Neural cell (in vitro differentiated cells): ENCODE data around the gene SCYGR6. TPM values are rescaled to one million over a fixed set of nuclear protein-coding genes. Genes with fewer than 3 reads are reported as not detected.

ENCODE experiments used
- H2AFZ ChIP-seq: fragments of 200-600, 300-800 bp; sonication (generic), shearing (Covaris generic); 2 replicates; pipeline ENCODE4 v1.6.0; 2014; ENCODE audit warnings: low read depth, mild to moderate bottlenecking, antibody characterized with exemption, low read length, moderate library complexity
- H3F3A ChIP-seq: fragments of 200-600 bp; shearing (Covaris generic); 2 replicates; pipeline ENCODE4 v1.6.1; 2016; ENCODE audit warnings: mild to moderate bottlenecking, moderate library complexity, mixed read lengths, antibody characterized with exemption, low read length; ENCODE audit not compliant: insufficient read depth, poor library complexity, severe bottlenecking
- H3K27ac ChIP-seq: fragments of 200-600, 300-800 bp; sonication (generic), shearing (Covaris generic); 2 replicates; pipeline ENCODE4 v1.5.1; 2014; ENCODE audit warnings: mild to moderate bottlenecking, low read length, moderate library complexity
- H3K27me3 ChIP-seq: fragments of 300-800, 200-600 bp; sonication (generic), shearing (Covaris generic); 2 replicates; pipeline ENCODE4 v1.6.0; 2014; ENCODE audit warnings: mild to moderate bottlenecking, low read depth, low read length, moderate library complexity; ENCODE audit not compliant: insufficient read depth
- H3K36me3 ChIP-seq: fragments of 300-800, 200-600 bp; sonication (generic), shearing (Covaris generic); 2 replicates; pipeline ENCODE4 v1.5.1; 2014; ENCODE audit warnings: mild to moderate bottlenecking, antibody characterized with exemption, low read length, moderate library complexity; ENCODE audit not compliant: insufficient read depth
- H3K4me2 ChIP-seq: fragments of 300-800, 200-600 bp; sonication (generic), shearing (Covaris generic); 2 replicates; pipeline ENCODE4 v1.6.0; 2014; ENCODE audit warnings: mild to moderate bottlenecking, low read length
- H3K4me3 ChIP-seq: fragments of 300-800, 200-600 bp; sonication (generic), shearing (Covaris generic); 2 replicates; pipeline ENCODE4 v1.5.1; 2014; ENCODE audit warnings: mild to moderate bottlenecking, low read length, moderate library complexity
- H3K79me2 ChIP-seq: fragments of 200-600 bp; shearing (Covaris generic); replicated peaks from 2 replicates; pipeline ENCODE4 v1.6.0; 2014; ENCODE audit warnings: mild to moderate bottlenecking, low read length, moderate library complexity; ENCODE audit not compliant: insufficient read depth
- H3K9ac ChIP-seq: fragments of 300-800, 200-600 bp; sonication (generic), shearing (Covaris generic); 2 replicates; pipeline ENCODE4 v1.6.1; 2016; ENCODE audit warnings: mild to moderate bottlenecking, low read length, mixed read lengths
- H3K9me2 ChIP-seq: fragments of 200-600 bp; shearing (Covaris generic); 2 replicates; pipeline ENCODE4 v1.6.1; 2016; ENCODE audit warnings: mild to moderate bottlenecking, low read length, mixed read lengths; ENCODE audit not compliant: insufficient read depth
- H3K9me3 ChIP-seq: fragments of 200-600, 300-800 bp; sonication (generic), shearing (Covaris generic); 2 replicates; pipeline ENCODE4 v1.6.1; 2016; ENCODE audit warnings: mild to moderate bottlenecking, mixed run types, low read length, moderate library complexity, mixed read lengths
- H4K20me1 ChIP-seq: fragments of 200-600 bp; shearing (Covaris generic); 2 replicates; pipeline ENCODE4 v1.6.1; 2016; ENCODE audit warnings: mild to moderate bottlenecking, mixed run types; ENCODE audit not compliant: insufficient read depth
- EP300 ChIP-seq: fragments of 450-650 bp; conservative IDR thresholded peaks from 2 replicates; pipeline ENCODE4 v1.6.1; 2014; ENCODE audit warnings: antibody characterized with exemption, mild to moderate bottlenecking, moderate library complexity; ENCODE audit not compliant: poor library complexity, severe bottlenecking
- EZH2 ChIP-seq: fragments of 200-600, 300-800 bp; shearing (Covaris generic), sonication (generic); IDR thresholded peaks from 2 replicates; pipeline ENCODE4 v1.6.1; 2014; ENCODE audit warnings: antibody characterized with exemption, low read length, borderline replicate concordance, mild to moderate bottlenecking; ENCODE audit not compliant: insufficient read depth, poor library complexity, severe bottlenecking
- MXI1 ChIP-seq: fragments of 450-650 bp; conservative IDR thresholded peaks from 2 replicates; pipeline ENCODE4 v1.6.1; 2014; ENCODE audit warnings: antibody characterized with exemption, mild to moderate bottlenecking; ENCODE audit not compliant: poor library complexity, severe bottlenecking
- POLR2AphosphoS5 ChIP-seq: IDR thresholded peaks from 2 replicates; pipeline ENCODE4 v1.6.1; 2012
- RAD21 ChIP-seq: fragments of 450-650 bp; conservative IDR thresholded peaks from 2 replicates; pipeline ENCODE4 v1.6.1; 2014; ENCODE audit warnings: antibody characterized with exemption, mild to moderate bottlenecking, moderate library complexity
- SMC3 ChIP-seq: fragments of 450-650 bp; conservative IDR thresholded peaks from 2 replicates; pipeline ENCODE4 v1.6.1; 2014; ENCODE audit warnings: antibody characterized with exemption, mild to moderate bottlenecking, moderate library complexity; ENCODE audit not compliant: poor library complexity
- TAF1 ChIP-seq: IDR thresholded peaks from 2 replicates; pipeline ENCODE4 v1.6.1; 2012; ENCODE audit warnings: low read depth
- polyA plus RNA-seq: library from polyadenylated mRNA; depleted of rRNA; stranded (reverse); fragments of >200 nt; gene quantifications from 2 replicates; pipeline ENCODE4 v1.2.3, GENCODE V29; 2014
- TF ChIP-seq, protein P1 (sequence below): fragments of 450-650 bp; IDR thresholded peaks from 2 replicates; pipeline ENCODE4 v1.5.1; 2014; ENCODE audit warnings: antibody characterized with exemption, mild to moderate bottlenecking, moderate library complexity; ENCODE audit not compliant: poor library complexity, severe bottlenecking
- TF ChIP-seq, protein P2 (sequence below): IDR thresholded peaks from 2 replicates; pipeline ENCODE4 v1.6.1; 2012; ENCODE audit warnings: borderline replicate concordance

Gene SCYGR6
- polyA plus RNA-seq, 1 donor from 2014 or later, result not detected

DNA sequence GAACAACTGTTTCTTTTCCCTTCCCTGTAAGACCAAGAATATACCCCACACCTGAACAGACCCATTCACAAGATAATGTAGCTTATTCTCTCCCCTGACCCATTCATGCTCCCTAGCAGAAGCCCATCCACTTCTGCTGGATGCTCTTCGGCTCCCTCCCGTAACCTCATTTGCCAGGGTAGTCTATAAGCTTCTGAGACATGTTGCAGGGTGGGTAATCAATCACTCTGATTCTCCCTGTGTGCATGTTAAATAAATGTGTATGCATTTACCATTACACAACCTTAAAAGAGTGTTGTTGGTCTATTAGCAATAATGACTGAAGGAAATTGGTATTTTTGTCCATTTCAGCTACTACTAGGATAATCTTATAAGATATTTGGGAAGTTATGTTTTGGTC, 8.1 kb downstream of the SCYGR6 start:
- Histone ChIP-seq H2AFZ (no peak overlapping the region), H3K79me2 (no peaks in the 10 kb centered on the region), H3K9me2 (no peaks in the 10 kb centered on the region), H3K4me2 (no peak overlapping the region), H3F3A (no peaks in the 10 kb centered on the region), H3K27me3 (peaks cover 6% of the 10 kb centered on the region), H3K9me3 (no peaks in the 10 kb centered on the region), H3K4me3 (no peak overlapping the region), H3K36me3 (no peaks in the 10 kb centered on the region), H3K27ac (no peak overlapping the region), H4K20me1 (no peaks in the 10 kb centered on the region), H3K9ac (no peak overlapping the region)
- no peak for TF ChIP-seq RAD21
- no peak for TF ChIP-seq EZH2
- TF ChIP-seq EP300, result no peak
- no peak for TF ChIP-seq TAF1
- TF ChIP-seq, protein P1, sequence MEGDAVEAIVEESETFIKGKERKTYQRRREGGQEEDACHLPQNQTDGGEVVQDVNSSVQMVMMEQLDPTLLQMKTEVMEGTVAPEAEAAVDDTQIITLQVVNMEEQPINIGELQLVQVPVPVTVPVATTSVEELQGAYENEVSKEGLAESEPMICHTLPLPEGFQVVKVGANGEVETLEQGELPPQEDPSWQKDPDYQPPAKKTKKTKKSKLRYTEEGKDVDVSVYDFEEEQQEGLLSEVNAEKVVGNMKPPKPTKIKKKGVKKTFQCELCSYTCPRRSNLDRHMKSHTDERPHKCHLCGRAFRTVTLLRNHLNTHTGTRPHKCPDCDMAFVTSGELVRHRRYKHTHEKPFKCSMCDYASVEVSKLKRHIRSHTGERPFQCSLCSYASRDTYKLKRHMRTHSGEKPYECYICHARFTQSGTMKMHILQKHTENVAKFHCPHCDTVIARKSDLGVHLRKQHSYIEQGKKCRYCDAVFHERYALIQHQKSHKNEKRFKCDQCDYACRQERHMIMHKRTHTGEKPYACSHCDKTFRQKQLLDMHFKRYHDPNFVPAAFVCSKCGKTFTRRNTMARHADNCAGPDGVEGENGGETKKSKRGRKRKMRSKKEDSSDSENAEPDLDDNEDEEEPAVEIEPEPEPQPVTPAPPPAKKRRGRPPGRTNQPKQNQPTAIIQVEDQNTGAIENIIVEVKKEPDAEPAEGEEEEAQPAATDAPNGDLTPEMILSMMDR, result no peak
- no peak for TF ChIP-seq SMC3
- TF ChIP-seq POLR2AphosphoS5, result no peak
- no peak for TF ChIP-seq MXI1
- TF ChIP-seq, protein P2, sequence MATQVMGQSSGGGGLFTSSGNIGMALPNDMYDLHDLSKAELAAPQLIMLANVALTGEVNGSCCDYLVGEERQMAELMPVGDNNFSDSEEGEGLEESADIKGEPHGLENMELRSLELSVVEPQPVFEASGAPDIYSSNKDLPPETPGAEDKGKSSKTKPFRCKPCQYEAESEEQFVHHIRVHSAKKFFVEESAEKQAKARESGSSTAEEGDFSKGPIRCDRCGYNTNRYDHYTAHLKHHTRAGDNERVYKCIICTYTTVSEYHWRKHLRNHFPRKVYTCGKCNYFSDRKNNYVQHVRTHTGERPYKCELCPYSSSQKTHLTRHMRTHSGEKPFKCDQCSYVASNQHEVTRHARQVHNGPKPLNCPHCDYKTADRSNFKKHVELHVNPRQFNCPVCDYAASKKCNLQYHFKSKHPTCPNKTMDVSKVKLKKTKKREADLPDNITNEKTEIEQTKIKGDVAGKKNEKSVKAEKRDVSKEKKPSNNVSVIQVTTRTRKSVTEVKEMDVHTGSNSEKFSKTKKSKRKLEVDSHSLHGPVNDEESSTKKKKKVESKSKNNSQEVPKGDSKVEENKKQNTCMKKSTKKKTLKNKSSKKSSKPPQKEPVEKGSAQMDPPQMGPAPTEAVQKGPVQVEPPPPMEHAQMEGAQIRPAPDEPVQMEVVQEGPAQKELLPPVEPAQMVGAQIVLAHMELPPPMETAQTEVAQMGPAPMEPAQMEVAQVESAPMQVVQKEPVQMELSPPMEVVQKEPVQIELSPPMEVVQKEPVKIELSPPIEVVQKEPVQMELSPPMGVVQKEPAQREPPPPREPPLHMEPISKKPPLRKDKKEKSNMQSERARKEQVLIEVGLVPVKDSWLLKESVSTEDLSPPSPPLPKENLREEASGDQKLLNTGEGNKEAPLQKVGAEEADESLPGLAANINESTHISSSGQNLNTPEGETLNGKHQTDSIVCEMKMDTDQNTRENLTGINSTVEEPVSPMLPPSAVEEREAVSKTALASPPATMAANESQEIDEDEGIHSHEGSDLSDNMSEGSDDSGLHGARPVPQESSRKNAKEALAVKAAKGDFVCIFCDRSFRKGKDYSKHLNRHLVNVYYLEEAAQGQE, result no peak

DNA sequence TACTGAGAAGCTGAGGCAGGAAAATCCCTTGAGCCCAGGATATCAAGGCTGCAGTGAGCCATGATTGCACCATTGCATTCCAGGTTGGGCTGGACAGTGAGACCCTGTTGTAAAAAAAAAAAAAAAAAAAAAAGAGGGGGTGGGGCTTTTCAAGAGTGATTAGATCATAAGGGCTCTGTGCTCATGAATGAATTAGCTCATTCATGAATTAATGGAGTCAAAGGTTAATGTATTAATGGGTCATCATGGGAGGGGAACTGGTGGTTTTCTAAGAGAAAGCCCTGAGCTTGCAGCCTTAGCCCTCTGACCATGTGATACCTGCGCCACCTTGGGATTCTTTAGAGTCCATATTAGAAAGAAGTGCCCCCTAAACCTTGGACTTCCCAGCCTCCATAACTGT, 11.3 kb downstream of the SCYGR6 start:
- no peaks in the 10 kb centered on the region for H3K9me2 ChIP-seq
- no peak overlapping the region for H3K4me3 ChIP-seq
- H3K27me3 ChIP-seq, result peaks cover 6% of the 10 kb centered on the region
- no peaks in the 10 kb centered on the region for H3K36me3 ChIP-seq
- no peak overlapping the region for H3K27ac ChIP-seq
- TF ChIP-seq POLR2AphosphoS5, result no peak
- no peak for TF ChIP-seq SMC3
- TF ChIP-seq, protein P2, result no peak
- TF ChIP-seq, protein P1, result no peak
- TF ChIP-seq RAD21, result no peak
- no peak for TF ChIP-seq EZH2
- no peak for TF ChIP-seq TAF1
- no peak for TF ChIP-seq EP300
- no peaks in the 10 kb centered on the region for H3F3A ChIP-seq
- H2AFZ ChIP-seq, result no peak overlapping the region
- H3K9ac ChIP-seq, result no peak overlapping the region
- H4K20me1 ChIP-seq, result no peaks in the 10 kb centered on the region
- H3K79me2 ChIP-seq, result no peaks in the 10 kb centered on the region
- H3K9me3 ChIP-seq, result no peaks in the 10 kb centered on the region
- H3K4me2 ChIP-seq, result no peak overlapping the region
